Subcutaneous adipose tissue (tissue), 4 donors: ENCODE measurements around the gene HTT. TPM values are rescaled to one million over a fixed set of nuclear protein-coding genes. Genes with fewer than 3 reads are reported as not detected.

Experiments used
- CTCF ChIP-seq: fragments of 450-650 bp; IDR thresholded peaks from one replicate; pipeline ENCODE4 v1.5.1; 2016; ENCODE audit warnings: low read depth, mild to moderate bottlenecking, control low read depth, antibody characterized with exemption, moderate library complexity
- total RNA-seq, 4 donors: library from RNA; depleted of rRNA; stranded (reverse); fragments of >200 nt; gene quantifications; one replicate each; pipeline ENCODE4 v1.1.0, GENCODE V29; 2016

HTT gene
- total RNA-seq, 4 donors from 2014 or later, result 48.2 to 79.3 (median 72.1) TPM

- no peak for TF ChIP-seq CTCF
These were observed 45.0 kb downstream of the HTT start for GRCh38 chr4:3119464-3119863.

- TF ChIP-seq CTCF, result no peak
These were observed 46.6 kb downstream of the HTT start for GRCh38 chr4:3121110-3121509.

DNA sequence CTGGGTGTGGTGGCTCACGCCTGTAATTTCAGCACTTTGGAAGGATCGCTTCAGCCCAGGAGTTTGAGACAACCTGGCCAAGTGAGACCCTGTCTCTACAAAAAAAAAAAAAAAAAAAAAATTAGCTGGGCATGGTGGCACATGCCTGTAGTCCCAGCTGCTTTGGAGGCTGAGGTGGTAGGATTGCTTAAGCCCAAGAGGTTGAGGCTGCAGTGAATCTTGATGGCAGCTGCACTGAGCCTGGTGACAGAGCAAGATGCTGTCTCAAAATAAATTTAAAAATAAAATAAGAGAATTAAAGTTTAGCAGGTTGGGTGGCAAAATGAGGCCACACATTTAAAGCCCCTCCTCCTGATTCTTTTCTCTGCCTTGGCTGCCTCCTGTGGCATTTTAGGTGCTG lies 47.1 kb downstream of the HTT start:
- TF ChIP-seq CTCF, result no peak

- no peak for TF ChIP-seq CTCF
These were observed 47.6 kb downstream of the HTT start for GRCh38 chr4:3122081-3122563.

- no peak for TF ChIP-seq CTCF
These were observed 48.7 kb downstream of the HTT start for GRCh38 chr4:3123181-3123671.

- no peak for TF ChIP-seq CTCF
These were observed 49.7 kb downstream of the HTT start for GRCh38 chr4:3124070-3124767.

DNA sequence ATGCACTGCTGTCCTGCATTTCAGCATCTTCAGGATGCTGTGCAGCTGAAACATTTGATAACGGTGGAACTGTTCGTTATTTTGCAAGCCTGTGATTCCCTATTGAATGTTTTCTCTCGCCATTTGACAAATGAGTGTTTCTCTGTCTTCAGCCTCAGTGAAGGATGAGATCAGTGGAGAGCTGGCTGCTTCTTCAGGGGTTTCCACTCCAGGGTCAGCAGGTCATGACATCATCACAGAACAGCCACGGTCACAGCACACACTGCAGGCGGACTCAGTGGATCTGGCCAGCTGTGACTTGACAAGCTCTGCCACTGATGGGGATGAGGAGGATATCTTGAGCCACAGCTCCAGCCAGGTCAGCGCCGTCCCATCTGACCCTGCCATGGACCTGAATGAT lies 52.6 kb downstream of the HTT start:
- no peak for TF ChIP-seq CTCF
